GM19395 (cell line): Measurements from ENCODE around the gene ACIN1.

Source experiments
- ATAC-seq: cut with Tn5 transposase; IDR thresholded peaks from one replicate; pipeline ENCODE4 v1.9.1; 2021; ENCODE audit warnings: mild to moderate bottlenecking, moderate library complexity; ENCODE audit not compliant: unreplicated experiment

The ACIN1 gene, protein sequence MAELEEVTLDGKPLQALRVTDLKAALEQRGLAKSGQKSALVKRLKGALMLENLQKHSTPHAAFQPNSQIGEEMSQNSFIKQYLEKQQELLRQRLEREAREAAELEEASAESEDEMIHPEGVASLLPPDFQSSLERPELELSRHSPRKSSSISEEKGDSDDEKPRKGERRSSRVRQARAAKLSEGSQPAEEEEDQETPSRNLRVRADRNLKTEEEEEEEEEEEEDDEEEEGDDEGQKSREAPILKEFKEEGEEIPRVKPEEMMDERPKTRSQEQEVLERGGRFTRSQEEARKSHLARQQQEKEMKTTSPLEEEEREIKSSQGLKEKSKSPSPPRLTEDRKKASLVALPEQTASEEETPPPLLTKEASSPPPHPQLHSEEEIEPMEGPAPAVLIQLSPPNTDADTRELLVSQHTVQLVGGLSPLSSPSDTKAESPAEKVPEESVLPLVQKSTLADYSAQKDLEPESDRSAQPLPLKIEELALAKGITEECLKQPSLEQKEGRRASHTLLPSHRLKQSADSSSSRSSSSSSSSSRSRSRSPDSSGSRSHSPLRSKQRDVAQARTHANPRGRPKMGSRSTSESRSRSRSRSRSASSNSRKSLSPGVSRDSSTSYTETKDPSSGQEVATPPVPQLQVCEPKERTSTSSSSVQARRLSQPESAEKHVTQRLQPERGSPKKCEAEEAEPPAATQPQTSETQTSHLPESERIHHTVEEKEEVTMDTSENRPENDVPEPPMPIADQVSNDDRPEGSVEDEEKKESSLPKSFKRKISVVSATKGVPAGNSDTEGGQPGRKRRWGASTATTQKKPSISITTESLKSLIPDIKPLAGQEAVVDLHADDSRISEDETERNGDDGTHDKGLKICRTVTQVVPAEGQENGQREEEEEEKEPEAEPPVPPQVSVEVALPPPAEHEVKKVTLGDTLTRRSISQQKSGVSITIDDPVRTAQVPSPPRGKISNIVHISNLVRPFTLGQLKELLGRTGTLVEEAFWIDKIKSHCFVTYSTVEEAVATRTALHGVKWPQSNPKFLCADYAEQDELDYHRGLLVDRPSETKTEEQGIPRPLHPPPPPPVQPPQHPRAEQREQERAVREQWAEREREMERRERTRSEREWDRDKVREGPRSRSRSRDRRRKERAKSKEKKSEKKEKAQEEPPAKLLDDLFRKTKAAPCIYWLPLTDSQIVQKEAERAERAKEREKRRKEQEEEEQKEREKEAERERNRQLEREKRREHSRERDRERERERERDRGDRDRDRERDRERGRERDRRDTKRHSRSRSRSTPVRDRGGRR

DNA sequence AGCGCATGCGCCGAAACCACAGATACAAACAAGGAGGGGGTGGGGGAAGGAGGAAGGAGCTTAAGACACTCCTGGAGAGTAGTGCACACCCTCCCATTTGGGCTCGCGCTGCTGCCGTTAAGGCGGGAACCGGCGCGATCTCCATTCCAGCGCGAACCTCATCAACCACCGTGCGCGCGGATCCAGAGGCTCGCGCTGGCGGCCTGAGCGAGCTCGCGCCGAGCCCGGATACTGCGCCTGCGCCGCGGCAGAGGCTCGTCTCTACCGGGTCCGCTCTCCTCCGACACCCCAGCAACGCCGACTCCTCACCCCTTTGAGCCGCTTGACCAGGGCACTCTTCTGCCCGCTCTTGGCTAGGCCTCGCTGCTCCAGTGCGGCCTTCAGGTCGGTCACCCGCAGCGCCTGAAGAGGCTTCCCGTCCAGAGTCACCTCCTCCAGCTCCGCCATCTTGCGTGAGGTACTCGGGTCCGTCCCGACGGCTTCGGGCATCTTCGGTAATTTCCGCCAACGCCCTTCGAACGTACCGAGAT lies at the start of gene ACIN1:
TSS of gene ACIN1 (minus strand) at position 471 of the 530 bp plus-strand sequence. CDS start at position 447, 24 bp downstream.
- ATAC-seq = peak; percentile 37

DNA sequence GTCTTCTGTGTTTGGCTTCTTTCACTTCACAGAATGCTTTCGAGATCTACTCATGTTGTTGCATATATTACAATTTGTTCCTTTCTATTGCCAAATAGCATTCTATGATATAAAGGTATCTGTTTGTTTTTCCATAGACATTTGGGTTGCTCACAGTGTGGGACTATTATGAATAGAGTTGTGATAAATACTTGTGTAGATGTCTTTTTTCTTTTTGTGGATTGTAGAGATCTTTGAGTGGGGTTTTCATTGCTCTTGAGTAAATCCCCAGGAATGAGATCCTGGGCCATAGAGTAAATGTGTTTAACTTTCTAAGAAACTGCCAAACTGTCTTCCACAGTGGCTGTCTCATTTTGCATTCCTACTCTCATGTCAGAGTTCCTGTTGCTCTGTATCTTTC lies 49.0 kb upstream of the ACIN1 start:
- ATAC-seq = no peak

DNA sequence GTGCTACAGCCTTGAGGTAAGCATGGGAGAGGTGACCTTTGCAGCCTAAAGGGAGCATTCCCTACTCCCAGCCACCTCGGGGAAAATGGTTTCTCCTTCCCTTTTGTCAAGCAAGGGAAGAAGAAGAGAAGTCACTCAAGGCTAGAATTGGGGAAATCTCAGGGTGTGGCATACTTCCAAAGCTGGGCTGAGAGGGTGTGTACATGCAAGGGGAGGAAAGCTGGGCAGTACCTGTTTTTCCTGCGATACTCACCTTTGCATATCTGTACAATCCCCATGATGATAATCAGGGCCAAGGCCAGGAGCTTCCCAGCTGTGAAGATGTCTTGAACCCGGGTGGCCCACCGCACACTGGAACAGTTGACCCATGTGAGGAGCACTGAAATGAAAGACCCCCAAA lies 47.9 kb upstream of the ACIN1 start:
- no peak for ATAC-seq

DNA sequence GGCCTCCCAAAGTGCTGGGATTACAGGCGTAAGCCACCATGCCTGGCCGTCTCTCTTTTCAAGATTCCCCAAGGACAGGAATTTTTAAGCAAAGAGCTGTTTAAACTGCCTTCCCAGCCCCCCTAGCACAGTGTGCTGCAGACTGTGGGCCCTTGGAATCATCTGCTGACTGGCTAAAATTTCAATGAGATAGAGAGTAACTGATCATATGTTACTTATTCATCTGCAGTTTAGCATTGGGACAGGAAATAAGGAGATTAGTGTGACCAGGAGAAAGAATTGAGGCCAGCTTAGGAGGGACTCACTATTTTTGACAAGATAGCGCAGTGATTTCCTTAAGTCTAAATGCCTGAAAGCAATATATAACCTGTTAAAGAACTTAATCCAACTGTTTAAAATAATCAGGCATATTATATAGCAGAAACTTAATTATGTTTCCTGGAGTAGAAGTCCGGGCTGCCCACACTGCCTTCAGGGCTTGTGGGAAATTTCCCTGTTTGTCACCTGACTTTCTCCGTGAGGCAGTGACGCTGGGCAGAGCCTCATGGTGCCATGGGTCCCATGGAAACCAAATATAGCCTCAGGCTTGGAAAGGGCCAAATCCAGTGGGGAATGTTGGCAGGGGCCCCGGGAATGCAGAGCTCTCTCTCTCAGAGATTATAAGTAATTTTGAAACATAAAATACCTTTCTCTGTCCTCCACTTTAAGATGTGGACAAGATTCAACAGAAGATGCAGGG lies 46.9 kb upstream of the ACIN1 start:
- ATAC-seq = no peak

DNA sequence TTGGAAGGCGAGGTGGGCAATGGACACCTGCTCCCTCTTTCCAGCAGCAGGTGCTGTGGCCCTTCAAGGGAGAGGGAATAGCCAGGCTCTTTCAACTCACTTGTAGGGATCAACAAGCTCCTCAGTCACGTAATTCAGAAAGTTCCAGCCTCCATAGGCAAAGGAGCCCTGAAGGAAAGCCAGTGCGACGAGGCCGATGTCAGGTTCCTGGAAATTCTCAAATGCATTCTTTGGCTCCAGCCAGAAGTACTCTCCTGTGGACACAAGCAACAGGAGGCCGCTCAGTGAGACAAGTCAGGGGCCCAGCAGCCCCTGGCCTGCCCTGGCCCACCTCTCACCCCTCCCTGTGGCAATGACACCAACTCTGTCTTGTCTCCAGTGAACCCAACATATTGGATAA lies 45.4 kb upstream of the ACIN1 start:
- no peak for ATAC-seq

DNA sequence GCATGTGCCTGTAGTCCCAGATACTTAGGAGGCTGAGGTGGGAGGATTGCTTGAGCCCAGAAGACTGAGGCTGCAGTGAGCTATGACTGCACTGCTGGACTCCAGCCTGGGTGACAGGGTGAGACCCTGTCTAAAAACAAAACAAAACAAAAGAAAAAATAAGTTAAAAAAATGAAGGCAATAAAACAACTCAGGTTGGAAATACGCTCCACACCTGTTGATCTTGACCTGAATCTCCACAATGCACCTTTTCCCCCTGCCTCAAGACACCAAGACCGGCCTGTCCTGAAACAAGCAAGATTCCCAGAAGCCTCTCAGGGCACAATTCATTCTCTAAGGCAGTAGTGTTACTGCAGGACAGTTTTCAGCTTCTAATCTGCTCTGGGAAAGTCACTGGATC lies 44.9 kb upstream of the ACIN1 start:
- no peak for ATAC-seq

DNA sequence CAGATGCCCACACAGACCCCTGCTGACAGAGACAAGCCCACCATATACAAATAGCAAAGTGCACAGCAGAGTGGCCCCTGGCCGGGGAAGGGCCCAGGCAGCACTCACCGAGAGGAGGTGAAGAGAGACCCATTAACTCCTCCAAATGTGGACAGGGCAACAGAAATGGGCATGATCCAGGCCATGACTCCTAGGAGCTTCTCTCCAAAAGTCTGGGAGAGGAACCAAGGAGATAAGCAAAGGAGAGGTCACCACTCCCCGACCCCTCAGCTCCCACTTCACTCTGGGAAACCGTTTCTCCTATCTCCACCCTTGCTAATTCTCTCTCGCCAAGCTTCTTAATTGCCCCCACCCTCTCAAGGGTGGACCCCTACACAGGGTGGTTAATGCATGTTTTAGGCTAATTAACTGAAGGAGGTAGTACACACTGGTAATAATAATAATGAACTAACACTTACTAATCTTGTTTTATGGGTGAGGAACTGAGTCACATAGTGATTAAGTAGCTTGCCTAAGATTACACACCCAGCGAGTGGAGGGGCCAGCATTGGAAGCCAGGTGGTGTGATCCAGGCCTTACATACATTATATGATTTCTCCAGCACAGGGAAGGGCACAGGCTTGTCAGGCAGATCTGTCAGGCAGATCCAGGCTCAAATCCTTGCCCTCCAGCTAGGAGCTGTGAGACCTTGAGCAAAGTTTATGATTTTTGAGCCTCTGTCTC lies 43.0 kb upstream of the ACIN1 start:
- no peak for ATAC-seq

DNA sequence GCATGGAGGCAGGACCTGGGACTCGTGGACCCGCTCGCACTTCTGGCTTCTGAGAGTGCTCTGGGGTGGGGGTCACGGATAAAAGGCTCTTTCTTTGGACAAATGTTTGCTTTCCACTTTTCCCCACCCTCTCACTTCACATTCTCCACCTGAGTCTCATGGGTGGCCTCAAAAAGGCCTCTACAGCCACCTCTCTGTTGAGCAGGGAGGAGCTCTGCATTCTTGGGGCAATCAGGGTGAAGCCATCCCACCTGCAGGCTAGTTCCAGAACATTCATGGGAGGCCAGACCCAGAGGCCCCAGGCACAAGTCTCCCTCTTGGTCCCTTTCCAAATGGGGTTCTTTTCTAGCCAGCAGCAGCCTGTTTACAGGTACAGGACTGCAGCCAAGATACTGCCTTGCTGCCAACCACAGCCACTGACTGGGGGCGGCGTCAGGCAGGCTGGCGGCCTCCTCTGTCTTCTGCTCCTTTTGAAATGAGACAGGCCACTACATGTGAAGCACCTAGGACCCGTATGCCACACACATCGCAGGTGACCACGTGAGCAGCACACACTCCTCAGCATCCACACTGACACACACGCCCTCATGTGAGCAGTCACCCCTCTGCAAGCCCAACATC lies 42.4 kb upstream of the ACIN1 start:
- ATAC-seq = no peak

DNA sequence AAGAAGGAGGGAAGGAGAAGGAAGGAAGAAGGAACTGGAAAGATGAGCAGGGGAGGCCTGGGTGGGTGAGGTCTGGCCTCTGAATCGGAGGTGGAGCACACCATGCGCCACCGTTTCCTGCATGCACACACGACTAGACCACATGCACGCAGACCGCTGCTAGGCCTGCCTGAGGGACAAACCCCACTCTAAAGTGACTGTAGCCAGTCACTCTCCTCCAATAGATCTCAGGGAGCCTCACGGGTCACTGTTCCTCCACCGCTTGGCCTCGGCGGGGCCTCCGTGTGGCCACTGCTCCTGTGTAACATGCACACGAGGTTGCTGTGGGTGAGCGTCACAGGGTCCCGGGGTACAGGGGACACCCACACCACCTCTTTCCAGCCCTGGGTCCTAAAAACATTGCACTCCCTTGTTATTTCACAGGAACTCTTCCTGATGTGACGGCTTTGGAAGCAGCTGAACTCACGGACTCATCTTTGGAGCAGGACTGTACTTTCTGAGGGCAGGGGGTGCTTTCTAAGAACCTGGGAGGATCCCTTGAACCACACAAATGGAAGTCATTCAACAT lies 41.7 kb upstream of the ACIN1 start:
- no peak for ATAC-seq

DNA sequence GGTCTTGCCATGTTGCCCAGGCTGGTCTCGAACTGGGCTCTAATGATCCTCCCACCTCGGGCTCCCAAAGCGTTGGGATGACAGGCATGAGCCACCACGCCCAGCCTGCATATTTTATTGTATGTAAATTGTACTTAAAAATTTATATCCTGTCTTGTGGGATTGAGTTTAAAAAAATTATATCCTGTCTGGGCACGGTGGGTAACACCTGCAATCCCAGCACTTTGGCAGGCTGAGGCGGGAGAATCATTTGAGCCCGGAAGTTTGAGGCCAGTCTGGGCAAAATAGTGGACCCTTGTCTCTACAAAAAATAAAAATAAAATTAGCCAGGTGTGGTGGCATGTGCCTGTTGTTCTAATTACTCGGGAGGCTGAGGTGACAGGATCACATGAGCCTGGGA lies 38.0 kb upstream of the ACIN1 start:
- ATAC-seq = no peak

DNA sequence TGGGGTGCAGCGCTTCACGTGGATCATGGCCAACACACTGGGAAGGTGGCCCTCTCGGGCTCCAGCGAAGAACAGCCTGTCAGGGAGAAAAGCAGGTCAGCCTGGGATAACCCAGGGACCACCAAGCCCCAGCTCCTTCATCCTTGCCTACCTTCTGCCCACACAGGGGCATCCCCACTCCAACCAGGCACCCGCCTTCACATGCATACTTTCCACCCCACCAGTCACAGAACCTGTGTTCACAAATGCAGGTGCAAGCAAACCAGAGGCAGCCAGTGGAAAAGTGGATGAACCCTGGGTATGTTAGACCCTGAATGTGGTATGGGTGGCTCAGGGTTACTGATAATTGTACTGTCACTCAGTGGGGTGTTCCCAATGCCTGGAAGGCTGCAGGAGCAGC lies 36.5 kb upstream of the ACIN1 start:
- ATAC-seq = no peak

DNA sequence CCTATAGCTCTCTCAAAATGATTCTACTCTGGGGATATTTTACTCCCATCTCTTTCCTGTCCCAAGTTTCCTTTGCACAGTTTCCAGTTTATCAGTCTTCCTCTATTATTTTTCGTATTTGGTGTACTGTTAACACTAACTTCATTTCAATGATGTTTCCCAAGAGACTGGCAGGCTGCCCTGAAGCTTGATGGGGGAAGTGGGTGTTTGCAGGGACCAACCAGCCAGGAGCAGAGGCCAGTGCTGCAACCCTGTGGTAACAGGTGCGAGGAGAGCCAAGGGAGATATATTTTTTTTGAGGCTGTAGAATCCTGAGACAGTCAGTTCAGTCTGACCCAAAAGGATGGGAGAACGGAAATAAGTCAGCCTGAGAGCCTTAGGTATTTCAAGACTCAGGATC lies 35.9 kb upstream of the ACIN1 start:
- no peak for ATAC-seq

DNA sequence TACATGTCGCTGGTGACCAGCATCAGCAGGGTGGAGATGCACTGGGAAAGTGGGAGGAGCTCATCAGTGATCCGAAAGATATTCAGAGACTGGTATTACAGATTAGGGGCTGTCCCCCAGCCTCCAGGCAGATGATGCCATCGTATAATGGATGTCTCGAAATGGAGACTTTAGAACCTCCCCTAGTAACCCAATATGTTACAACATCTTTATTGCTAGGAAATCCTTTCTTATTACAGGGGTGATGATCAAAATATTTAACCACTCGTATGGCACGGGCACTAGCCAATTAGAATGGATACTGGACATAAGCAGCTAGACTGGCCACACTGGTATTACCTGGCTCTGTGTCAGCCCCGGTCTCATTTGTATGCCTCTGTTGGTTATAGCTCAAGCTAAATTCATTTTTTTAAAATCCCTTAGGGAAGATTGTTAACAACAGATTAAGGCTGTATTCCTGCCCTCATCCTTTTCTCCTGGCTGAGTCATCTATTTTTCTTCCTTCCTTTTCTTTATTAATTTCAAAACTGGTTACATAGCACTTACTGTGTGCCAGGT lies 34.9 kb upstream of the ACIN1 start:
- ATAC-seq = no peak

DNA sequence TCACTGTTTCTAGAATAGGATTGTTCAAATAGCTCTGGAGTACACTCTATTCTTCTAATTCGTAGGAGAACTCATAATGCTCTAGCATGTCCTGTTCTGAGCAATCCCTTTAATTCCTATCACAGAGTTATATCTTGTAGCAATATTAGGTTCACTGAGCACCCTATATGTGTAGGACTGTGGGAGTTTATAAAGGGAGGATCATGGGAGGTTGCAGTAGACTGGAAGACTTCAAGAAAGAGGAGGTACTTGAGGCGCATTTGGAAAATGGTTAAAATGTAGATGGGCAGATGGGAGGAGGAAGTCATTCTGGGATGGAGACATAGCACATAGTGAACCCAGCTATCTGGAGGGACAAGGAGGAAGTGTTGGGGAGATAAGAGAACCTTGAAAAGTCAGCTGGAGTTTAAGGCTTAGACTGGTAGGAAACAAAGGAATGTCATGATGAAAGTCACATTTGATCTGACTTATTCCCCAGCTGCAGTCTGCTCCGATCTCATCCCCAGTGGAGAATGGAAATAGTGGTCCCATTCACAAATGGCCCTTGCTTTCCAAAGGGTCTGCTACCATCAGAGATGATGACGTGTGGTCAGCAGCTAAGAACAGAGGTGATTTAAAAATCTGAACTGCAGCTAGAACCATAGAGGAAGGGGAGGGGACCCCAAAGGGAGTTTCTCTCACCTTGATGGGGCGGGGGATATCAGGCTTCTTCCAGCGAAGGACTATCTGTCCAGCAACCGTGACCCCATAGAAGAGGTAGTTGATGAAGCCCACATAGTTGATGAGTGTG lies 34.2 kb upstream of the ACIN1 start:
- ATAC-seq = no peak

DNA sequence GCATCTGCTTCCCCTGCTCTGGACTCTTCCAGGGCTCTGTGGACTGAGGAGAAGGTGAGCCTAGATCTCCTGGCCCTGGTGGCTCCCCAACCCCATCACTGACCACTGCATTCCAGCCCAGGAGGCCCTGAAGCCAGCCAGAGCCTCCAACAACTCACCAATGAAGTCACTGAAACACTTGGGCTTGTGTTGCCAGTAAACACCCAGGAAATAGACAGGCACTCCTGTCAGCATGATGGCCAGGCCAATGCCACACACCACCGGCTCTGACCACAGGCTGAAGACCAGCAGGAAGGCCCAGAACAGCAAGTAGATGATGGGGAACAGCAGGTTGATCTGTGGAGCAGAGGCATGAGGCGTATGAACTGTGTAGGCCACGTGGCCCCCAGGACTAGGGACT lies 32.9 kb upstream of the ACIN1 start:
- no peak for ATAC-seq

DNA sequence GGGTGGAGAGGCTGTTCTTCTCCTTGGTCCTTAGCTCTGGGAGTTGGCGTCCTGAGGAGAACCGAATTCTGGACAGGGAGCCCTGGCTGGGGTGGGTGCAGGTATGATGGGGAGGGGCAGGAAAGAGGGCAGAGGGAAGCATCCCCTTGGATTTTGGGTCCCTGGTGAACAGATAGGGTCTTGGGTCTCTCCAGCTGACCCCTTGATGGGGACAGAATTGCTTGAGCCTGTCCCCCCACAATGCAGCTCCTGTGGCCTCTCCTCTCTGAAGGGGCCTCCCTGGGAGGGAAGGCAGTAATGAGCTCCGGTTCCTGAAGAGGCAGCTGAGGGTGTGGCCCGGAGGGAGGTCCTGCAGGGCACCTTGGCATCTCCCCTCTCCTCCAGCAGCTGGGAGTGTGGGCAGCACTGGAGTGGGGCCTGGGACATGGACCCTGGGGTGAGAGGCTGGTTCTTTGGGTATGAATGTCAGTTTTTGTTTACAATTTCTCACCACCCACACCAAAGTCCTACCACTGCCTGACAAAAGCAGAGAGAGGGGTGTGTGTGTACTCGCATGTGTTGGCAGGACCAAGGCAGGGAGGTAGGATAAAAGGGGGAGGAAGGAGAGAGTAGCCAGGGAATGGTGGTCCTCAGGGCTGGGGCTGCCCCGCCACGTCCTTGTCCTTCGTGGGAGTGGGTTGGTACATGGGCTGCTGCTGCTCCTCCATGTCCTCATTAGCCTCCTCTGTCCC lies 31.8 kb upstream of the ACIN1 start:
- no peak for ATAC-seq

DNA sequence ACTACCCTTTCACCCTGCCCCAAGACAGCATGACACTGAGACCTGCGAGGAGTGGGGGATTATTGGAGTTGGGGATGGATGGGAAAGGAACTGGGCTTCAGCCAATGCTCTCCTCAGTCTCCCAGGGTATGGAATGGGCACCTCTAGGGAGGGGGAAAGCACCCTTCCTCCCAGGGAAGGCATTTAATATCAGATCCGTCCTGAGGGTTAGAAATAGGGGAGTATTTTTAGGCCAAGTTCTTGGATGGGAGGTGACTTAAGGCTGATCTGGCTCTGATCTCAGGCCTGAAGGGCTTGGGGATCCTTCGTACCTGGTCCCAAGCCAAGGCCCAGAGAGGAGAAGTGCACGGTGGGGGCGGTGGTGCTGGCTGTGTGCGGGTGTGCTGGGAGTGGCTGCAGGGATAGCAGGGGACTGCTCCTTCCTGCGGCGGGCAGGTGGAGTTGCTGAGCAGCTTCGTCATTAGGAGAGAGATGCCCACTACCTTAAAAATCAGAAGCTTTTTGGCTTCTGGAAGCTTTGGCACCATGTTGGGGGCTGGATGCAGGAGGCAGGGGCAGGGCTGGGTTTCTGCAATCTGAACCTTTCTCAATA lies 31.1 kb upstream of the ACIN1 start:
- no peak for ATAC-seq
